Thoracic aorta (tissue), 2 donors: Measurements from ENCODE around the gene HDGFL2. TPM values are rescaled to one million over a fixed set of nuclear protein-coding genes. Genes with fewer than 3 reads are reported as not detected.
"Not testable (repeated sequence)": the region's sequence is repeated elsewhere in the genome, so short reads cannot be mapped to it uniquely, and the experiment has no call there.

ENCODE experiments used
- ATAC-seq: fragments of 150-250 bp; one replicate; pipeline ENCODE4 v1.8.0; 2017; ENCODE audit warnings: low read depth; ENCODE audit not compliant: insufficient number of reproducible peaks, low FRiP score
- DNase-seq: peaks from one replicate; pipeline ENCODE4 v3.0.0-alpha.2; 2020; ENCODE audit warnings: low spot score
- H3K27ac ChIP-seq, 2 donors: fragments of 200-600 bp; sonication (generic); 1 replicate in 1 of 2; 2 replicates in 1 of 2; pipeline ENCODE4 v1.5.1; 2016; ENCODE audit warnings: mild to moderate bottlenecking in 2 of 2, moderate library complexity in 2 of 2
- H3K27me3 ChIP-seq: fragments of 200-600 bp; sonication (generic); replicated peaks from 2 replicates; pipeline ENCODE4 v1.6.0; 2016; ENCODE audit warnings: mild to moderate bottlenecking; ENCODE audit not compliant: insufficient read depth
- H3K36me3 ChIP-seq: fragments of 200-600 bp; sonication (generic); one replicate; pipeline ENCODE4 v1.5.1; 2016
- H3K4me1 ChIP-seq, 2 donors: fragments of 200-600 bp; sonication (generic); 1 replicate in 1 of 2; 2 replicates in 1 of 2; pipeline versions ENCODE4 v1.5.1 to v1.6.0; 2016; ENCODE audit warnings: low read depth in 2 of 2, mild to moderate bottlenecking in 1 of 2; ENCODE audit not compliant: control insufficient read depth in 1 of 2
- H3K4me3 ChIP-seq: fragments of 200-600 bp; sonication (generic); 2 replicates; pipeline ENCODE4 v1.5.1; 2016; ENCODE audit warnings: mild to moderate bottlenecking
- H3K9me3 ChIP-seq: fragments of 200-600 bp; sonication (generic); 2 replicates; pipeline ENCODE4 v1.5.1; 2016
- total RNA-seq, 2 donors: library from RNA; depleted of rRNA; stranded (reverse); fragments of >200 nt; gene quantifications; one replicate each; pipeline versions ENCODE4 v1.1.0 to v1.2.3, GENCODE V29; 2016
- TF ChIP-seq, protein P1 (sequence below): fragments of 200-600 bp; sonication (generic); IDR thresholded peaks from one replicate; pipeline ENCODE4 v1.5.1; 2019; ENCODE audit warnings: antibody characterized with exemption

The HDGFL2 gene
- total RNA-seq, 2 donors from 2014 or later: 22.7 to 40.3 TPM

DNA sequence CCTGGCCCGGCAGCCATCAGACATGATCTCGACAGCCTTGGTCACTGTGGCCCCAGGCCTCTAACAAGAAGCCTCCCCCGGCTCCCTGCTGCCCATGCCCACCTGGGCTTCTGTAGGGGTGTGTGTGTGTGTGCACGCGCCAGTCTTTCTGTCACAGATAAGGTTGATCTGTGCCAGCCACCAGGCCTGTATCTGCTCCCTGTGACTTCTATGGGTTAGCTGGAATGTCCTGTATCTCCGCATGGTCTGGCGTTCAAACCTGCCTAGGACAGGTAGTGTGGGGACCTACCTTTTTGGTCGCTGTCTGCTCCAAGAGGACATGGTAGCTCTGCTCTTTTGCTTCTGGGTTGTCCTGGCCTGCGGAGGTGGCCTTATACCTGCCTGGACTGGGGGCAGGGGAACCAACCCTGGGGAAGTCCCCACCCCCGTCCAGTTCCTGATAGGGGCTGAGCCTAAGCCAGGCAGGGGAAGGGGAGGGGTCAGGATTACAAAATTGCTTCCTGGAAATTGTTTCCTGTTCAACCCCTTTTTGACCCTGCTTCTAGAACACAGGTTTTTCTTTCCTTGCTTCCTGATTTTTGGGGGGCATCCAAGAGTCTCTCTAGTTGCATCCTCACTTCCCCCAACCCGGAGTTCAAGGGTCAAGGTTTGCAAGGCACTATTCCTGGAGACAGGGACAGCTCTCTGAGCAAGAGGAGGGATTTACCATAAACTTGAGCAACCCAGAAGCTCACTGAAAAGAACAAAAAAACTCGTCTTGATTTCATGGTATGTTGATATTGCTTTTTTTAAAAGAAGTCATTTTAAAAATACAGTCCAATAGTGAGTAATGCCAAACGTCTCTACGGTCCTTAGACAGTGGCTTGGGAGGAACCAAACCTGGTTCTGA, 67.8 kb downstream of the HDGFL2 start, which contains the start of gene LRG1:
TSS of gene LRG1 (minus strand) at position 344 of the 889 bp plus-strand sequence. CDS start at position 321, 23 bp downstream.
- no peaks in the 10 kb centered on the region for H3K36me3 ChIP-seq
- H3K4me1 ChIP-seq: peaks cover 0 to 8% of the 10 kb centered on the region in 2 donors
- peak within 1 kb of the TSS in 1 of 2 donors; percentile 2 for H3K27ac ChIP-seq
- H3K4me3 ChIP-seq: no peak within 1 kb of the TSS
- DNase-seq: no peak
- no peaks in the 10 kb centered on the region for H3K27me3 ChIP-seq
- H3K9me3 ChIP-seq: peaks cover 5% of the 10 kb centered on the region
- TF ChIP-seq, protein P1, sequence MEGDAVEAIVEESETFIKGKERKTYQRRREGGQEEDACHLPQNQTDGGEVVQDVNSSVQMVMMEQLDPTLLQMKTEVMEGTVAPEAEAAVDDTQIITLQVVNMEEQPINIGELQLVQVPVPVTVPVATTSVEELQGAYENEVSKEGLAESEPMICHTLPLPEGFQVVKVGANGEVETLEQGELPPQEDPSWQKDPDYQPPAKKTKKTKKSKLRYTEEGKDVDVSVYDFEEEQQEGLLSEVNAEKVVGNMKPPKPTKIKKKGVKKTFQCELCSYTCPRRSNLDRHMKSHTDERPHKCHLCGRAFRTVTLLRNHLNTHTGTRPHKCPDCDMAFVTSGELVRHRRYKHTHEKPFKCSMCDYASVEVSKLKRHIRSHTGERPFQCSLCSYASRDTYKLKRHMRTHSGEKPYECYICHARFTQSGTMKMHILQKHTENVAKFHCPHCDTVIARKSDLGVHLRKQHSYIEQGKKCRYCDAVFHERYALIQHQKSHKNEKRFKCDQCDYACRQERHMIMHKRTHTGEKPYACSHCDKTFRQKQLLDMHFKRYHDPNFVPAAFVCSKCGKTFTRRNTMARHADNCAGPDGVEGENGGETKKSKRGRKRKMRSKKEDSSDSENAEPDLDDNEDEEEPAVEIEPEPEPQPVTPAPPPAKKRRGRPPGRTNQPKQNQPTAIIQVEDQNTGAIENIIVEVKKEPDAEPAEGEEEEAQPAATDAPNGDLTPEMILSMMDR: no peak
- ATAC-seq: no peak

DNA sequence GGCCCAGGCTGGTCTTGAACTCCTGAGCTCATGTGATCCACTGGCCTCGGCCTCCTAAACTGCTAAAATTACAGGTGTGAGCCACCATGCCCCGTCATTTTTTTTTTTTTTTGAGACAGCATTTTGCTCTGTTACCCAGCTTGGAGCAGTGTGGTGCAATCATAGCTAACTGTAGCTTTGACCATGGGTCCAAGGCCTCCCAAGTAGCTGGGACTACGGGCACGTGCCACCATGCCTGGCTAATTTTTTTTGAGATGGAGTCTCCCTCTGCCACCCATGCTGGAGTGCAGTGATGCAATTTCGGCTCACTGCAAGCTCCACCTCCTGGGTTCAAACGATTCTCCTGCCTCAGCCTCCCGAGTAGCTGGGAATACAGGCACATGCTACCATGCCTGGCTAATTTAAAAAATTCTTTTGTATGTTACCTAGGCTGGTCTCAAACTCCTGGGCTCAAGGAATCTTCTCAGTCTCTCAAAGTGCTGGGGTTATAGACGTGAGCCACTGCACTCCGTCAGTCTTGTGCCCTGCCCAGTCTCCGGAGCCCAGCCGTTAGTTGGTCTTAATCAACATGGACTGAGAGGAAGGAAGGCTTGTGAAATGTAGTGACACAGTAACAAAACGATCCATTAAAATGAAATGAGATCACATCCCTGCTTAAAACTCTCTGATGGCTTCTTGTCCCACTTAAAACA, 69.2 kb downstream of the HDGFL2 start:
- Histone ChIP-seq H3K9me3 (peaks cover 5% of the 10 kb centered on the region), H3K27ac (no peak overlapping the region), H3K4me1 (no peaks in the 10 kb centered on the region), H3K27me3 (no peaks in the 10 kb centered on the region), H3K4me3 (no peak overlapping the region), H3K36me3 (no peaks in the 10 kb centered on the region)
- ATAC-seq (no peak), DNase-seq (no peak)
- TF ChIP-seq, protein P1: no peak

DNA sequence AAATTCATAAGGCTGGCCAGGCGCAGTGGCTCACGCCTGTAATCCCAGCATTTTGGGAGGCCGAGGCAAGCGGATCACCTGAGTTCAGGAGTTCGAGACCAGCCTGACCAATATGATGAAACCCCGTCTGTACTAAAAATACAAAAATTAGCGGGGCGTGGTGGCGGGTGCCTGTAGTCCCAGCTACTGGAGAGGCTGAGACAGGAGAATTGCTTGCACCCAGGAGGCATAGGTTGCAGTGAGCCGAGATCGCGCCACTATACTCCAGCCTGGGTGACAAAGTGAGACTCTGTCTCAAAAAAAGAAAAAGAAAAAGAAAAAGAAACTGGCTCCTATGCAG, 69.7 kb downstream of the HDGFL2 start:
- H3K4me3 ChIP-seq, H3K27me3 ChIP-seq, DNase-seq, H3K4me1 ChIP-seq, H3K36me3 ChIP-seq, H3K9me3 ChIP-seq, H3K27ac ChIP-seq, ATAC-seq: not testable (repeated sequence)

DNA sequence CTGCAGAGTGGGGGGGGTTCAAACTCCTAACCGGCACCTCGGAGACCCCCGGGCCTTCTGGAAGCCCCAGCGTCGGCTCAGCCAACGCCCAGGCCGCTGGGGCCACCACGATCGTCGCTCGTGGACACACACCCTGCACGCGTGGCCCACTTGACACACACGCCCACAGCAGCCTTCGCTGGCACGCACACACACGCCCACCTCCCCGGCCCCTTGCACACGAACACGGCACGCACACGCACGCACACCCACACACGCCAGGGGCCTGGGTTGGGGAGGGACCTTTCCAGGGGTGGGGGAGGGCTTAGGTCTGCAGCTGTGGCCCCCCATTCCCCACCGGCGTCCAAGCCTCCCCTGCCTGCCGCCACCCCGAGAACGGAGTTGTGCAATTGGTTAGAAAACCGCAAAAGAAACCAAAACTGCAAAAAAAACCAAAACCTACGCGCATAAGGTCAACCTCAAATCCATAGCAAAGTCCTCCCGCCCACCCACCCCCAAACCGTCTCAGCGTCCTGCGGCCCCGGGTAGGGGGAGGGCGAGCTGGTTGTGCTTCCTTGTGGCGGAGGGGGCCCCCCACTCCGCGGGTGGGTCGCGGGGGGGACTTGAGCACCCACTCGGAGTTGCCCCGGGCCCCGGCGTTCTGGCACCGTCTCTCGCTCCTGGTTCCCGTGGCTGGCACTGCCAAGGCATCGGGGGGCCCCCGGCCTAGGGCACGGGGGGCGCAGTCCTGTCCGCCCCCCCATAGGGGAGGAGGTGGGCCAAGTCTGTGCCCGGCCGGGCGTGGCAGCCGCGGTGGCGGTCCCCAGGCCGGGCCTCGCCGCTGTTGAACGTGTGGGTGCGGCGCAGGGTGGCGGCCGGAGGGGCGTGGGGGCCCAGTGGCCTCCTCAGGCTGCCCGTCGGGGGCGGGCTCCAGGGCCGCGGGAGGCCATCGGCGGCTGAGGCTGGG, 71.1 kb downstream of the HDGFL2 start:
- no peak for ATAC-seq
- Histone ChIP-seq H3K9me3 (peaks cover 5% of the 10 kb centered on the region), H3K27ac (no peak overlapping the region)

More for the DNA sequence above, 71.1 kb downstream of the HDGFL2 start:
- TF ChIP-seq, protein P1: no peak
- no peaks in the 10 kb centered on the region for H3K4me1 ChIP-seq
- no peaks in the 10 kb centered on the region for H3K36me3 ChIP-seq
- no peaks in the 10 kb centered on the region for H3K27me3 ChIP-seq
- H3K4me3 ChIP-seq: no peak overlapping the region
- no peak for DNase-seq
